ENCODE results near the gene CDC27. TPM values are rescaled to one million over a fixed set of nuclear protein-coding genes. Genes with fewer than 3 reads are reported as not detected.

The CDC27 gene
- total RNA-seq, 1 experiment from 2014 or later, result 191 TPM

- CTCF ChIA-PET, result no interaction called here
- Histone ChIP-seq H3K4me2 (ENCODE audit: low read length) (no peak overlapping the region), H3K27ac (ENCODE audit: low read depth, low read length) (no peak overlapping the region), H3K36me3 (ENCODE audit: control insufficient read depth in 1 of 2, insufficient read depth in 2 of 2, low read length in 2 of 2) (no peaks in the 10 kb centered on the region), H2AFZ (ENCODE audit: low read depth, low read length, poor library complexity, severe bottlenecking) (no peak overlapping the region), H3K4me3 (replicated peaks in 1 of 2; ENCODE audit: low read depth in 1 of 2, low read length in 2 of 2) (no peak overlapping the region), H3K9me3 (ENCODE audit: control insufficient read depth in 1 of 2, insufficient read depth in 1 of 2, low read depth in 1 of 2, low read length in 2 of 2) (no peaks in the 10 kb centered on the region), H3K4me1 (ENCODE audit: control insufficient read depth in 1 of 2, insufficient read depth in 2 of 2, low read length in 2 of 2) (peaks cover 6 to 7% of the 10 kb centered on the region in 2 experiments; a peak in 3 of 4 replicates), H3K79me2 (ENCODE audit: insufficient read depth, low read length) (peaks cover 1% of the 10 kb centered on the region; the same call in 1 of the 2 replicates), H3K9ac (ENCODE audit: low read length) (no peak overlapping the region), H4K20me1 (ENCODE audit: insufficient read depth) (no peaks in the 10 kb centered on the region), H3K9me2 (ENCODE audit: insufficient read depth) (no peaks in the 10 kb centered on the region), H3K27me3 (ENCODE audit: insufficient read depth, low read length) (no peaks in the 10 kb centered on the region)
- intact Hi-C loops (cut with micrococcal nuclease), result no loop called here
- BruUV-seq (replicated peaks), result no TSS peak
- RAD21 ChIA-PET (ENCODE audit: low non-redundant PET in 1 of 2, low total read pairs in 2 of 2, uncharacterized antibody in 2 of 2, unreplicated experiment in 2 of 2), result no interaction called here
- ATAC-seq (no peak), DNase-seq (ENCODE audit: low read depth, low spot score) (no peak)
- POLR2A ChIA-PET, result no interaction called here
- TF ChIP-seq YY1 (IDR thresholded peaks at IDR 0.05; ENCODE audit: extremely low read depth, insufficient replicate concordance, low read depth, low read length), result no peak
Observed at GRCh38 chr17:47193931-47194511, 4.9 kb upstream of the CDC27 start.

GRCh38 chr17:47192554-47192953, 3.5 kb upstream of the CDC27 start:
- Histone ChIP-seq H3K9me3 (ENCODE audit: control insufficient read depth in 1 of 2, insufficient read depth in 1 of 2, low read depth in 1 of 2, low read length in 2 of 2) (no peaks in the 10 kb centered on the region), H4K20me1 (ENCODE audit: insufficient read depth) (no peaks in the 10 kb centered on the region), H3K4me2 (ENCODE audit: low read length) (no peak overlapping the region), H3K4me1 (ENCODE audit: control insufficient read depth in 1 of 2, insufficient read depth in 2 of 2, low read length in 2 of 2) (peaks cover 10 to 15% of the 10 kb centered on the region in 2 experiments; a peak in 3 of 4 replicates), H3K79me2 (ENCODE audit: insufficient read depth, low read length) (peaks cover 16% of the 10 kb centered on the region), H3K9me2 (ENCODE audit: insufficient read depth) (no peaks in the 10 kb centered on the region), H2AFZ (ENCODE audit: low read depth, low read length, poor library complexity, severe bottlenecking) (no peak overlapping the region), H3K9ac (ENCODE audit: low read length) (no peak overlapping the region), H3K27me3 (ENCODE audit: insufficient read depth, low read length) (no peaks in the 10 kb centered on the region), H3K27ac (ENCODE audit: low read depth, low read length) (no peak overlapping the region), H3K36me3 (ENCODE audit: control insufficient read depth in 1 of 2, insufficient read depth in 2 of 2, low read length in 2 of 2) (no peaks in the 10 kb centered on the region), H3K4me3 (replicated peaks in 1 of 2; ENCODE audit: low read depth in 1 of 2, low read length in 2 of 2) (no peak overlapping the region)
- ChIA-PET POLR2A (no interaction called here), RAD21 (ENCODE audit: low non-redundant PET in 1 of 2, low total read pairs in 2 of 2, uncharacterized antibody in 2 of 2, unreplicated experiment in 2 of 2) (no interaction called here), CTCF (no interaction called here)
- intact Hi-C loops (cut with micrococcal nuclease), result no loop called here
- no peak for TF ChIP-seq CTCF (IDR thresholded peaks at IDR 0.05 in 2 of 3, conservative IDR thresholded peaks at IDR 0.05 in 1 of 3; ENCODE audit: borderline replicate concordance in 1 of 3, insufficient read depth in 1 of 3, low read depth in 2 of 3, low read length in 2 of 3)
- no peak for TF ChIP-seq EGR1 (IDR thresholded peaks at IDR 0.05; ENCODE audit: low read depth)
- no TSS peak for BruUV-seq (replicated peaks)
- DNase-seq (ENCODE audit: low read depth, low spot score), result no peak
- no peak for ATAC-seq

All from HCT116 (cell line).